HuH-7.5 (cell line): ENCODE results near the gene AKAP8L.
A peak's percentile ranks its signal among the peaks of the same experiment; 100 is the strongest.

ENCODE experiments used
- DNase-seq: peaks from one replicate; pipeline ENCODE4 v3.0.0; 2011; ENCODE audit warnings: low spot score

The AKAP8L gene

GRCh38 chr19:15433519-15434069, 14.8 kb upstream of the AKAP8L start:
- DNase-seq = no peak

- peak; percentile 99 for DNase-seq
These were observed 14.1 kb upstream of the AKAP8L start for GRCh38 chr19:15432629-15433518.

GRCh38 chr19:15432018-15432494, 13.3 kb upstream of the AKAP8L start:
- DNase-seq = peak; percentile 79

GRCh38 chr19:15431396-15432017, 12.7 kb upstream of the AKAP8L start:
- DNase-seq = no peak

- DNase-seq = no peak
These were observed 11.8 kb upstream of the AKAP8L start for GRCh38 chr19:15430526-15431120.

- no peak for DNase-seq
These were observed 11.2 kb upstream of the AKAP8L start for GRCh38 chr19:15429825-15430467.

- no peak for DNase-seq
These were observed 10.4 kb upstream of the AKAP8L start for GRCh38 chr19:15428956-15429824.

GRCh38 chr19:15427991-15428471, 9.2 kb upstream of the AKAP8L start:
- no peak for DNase-seq

- no peak for DNase-seq
These were observed 8.5 kb upstream of the AKAP8L start for GRCh38 chr19:15427350-15427700.

GRCh38 chr19:15426485-15427349, 7.9 kb upstream of the AKAP8L start:
- DNase-seq = no peak

GRCh38 chr19:15425321-15425950, 6.6 kb upstream of the AKAP8L start:
- DNase-seq = no peak

GRCh38 chr19:15424692-15425272, 6.0 kb upstream of the AKAP8L start:
- no peak for DNase-seq

GRCh38 chr19:15424121-15424520, 5.3 kb upstream of the AKAP8L start:
- DNase-seq = no peak

- no peak for DNase-seq
These were observed 4.3 kb upstream of the AKAP8L start for GRCh38 chr19:15423130-15423529.

GRCh38 chr19:15422296-15423075, 3.7 kb upstream of the AKAP8L start:
- DNase-seq = no peak

GRCh38 chr19:15421721-15422260, 3.0 kb upstream of the AKAP8L start:
- DNase-seq = no peak

- no peak for DNase-seq
These were observed 2.4 kb upstream of the AKAP8L start for GRCh38 chr19:15421136-15421695.
